C1 segment of cervical spinal cord (tissue), 14 donors: Measurements from ENCODE around the gene LRMDA.

Source experiments
- DNase-seq, 14 donors: peaks; one replicate each; lab custom pipeline; 2025; lab: John Stamatoyannopoulos, UW

LRMDA gene

GRCh38 chr10:75865413-75866299, 434.2 kb downstream of the LRMDA start:
- no peak for DNase-seq

GRCh38 chr10:75866300-75866625, 434.8 kb downstream of the LRMDA start:
- no peak for DNase-seq

- DNase-seq = no peak
Measured at GRCh38 chr10:75866731-75867130, 435.3 kb downstream of the LRMDA start.

GRCh38 chr10:75868574-75868973, 437.1 kb downstream of the LRMDA start:
- no peak for DNase-seq

GRCh38 chr10:75870039-75870645, 438.7 kb downstream of the LRMDA start:
- no peak for DNase-seq

- no peak for DNase-seq
Measured at GRCh38 chr10:75875740-75876139, 444.3 kb downstream of the LRMDA start.

GRCh38 chr10:75876710-75877109, 445.3 kb downstream of the LRMDA start:
- DNase-seq = no peak

GRCh38 chr10:75877877-75878276, 446.5 kb downstream of the LRMDA start:
- no peak for DNase-seq

GRCh38 chr10:75878586-75878985, 447.2 kb downstream of the LRMDA start:
- DNase-seq = no peak

GRCh38 chr10:75880031-75880775, 448.8 kb downstream of the LRMDA start:
- DNase-seq = no peak

- DNase-seq = no peak
Measured at GRCh38 chr10:75883081-75884072, 452.0 kb downstream of the LRMDA start.

GRCh38 chr10:75884808-75885207, 453.4 kb downstream of the LRMDA start:
- DNase-seq = no peak

- no peak for DNase-seq
Measured at GRCh38 chr10:75887369-75887768, 455.9 kb downstream of the LRMDA start.

GRCh38 chr10:75887992-75888680, 456.7 kb downstream of the LRMDA start:
- DNase-seq = no peak

- DNase-seq = no peak
Measured at GRCh38 chr10:75889051-75889450, 457.6 kb downstream of the LRMDA start.

GRCh38 chr10:75894761-75895160, 463.3 kb downstream of the LRMDA start:
- no peak for DNase-seq

- DNase-seq = no peak
Measured at GRCh38 chr10:75895259-75895658, 463.8 kb downstream of the LRMDA start.

- no peak for DNase-seq
Measured at GRCh38 chr10:75899816-75900390, 468.5 kb downstream of the LRMDA start.

GRCh38 chr10:75902816-75903215, 471.4 kb downstream of the LRMDA start:
- no peak for DNase-seq
